HL-60 (cell line): ENCODE data around the gene CCL17.

ENCODE experiments used
- DNase-seq, 2 experiments: peaks; one replicate each; pipeline ENCODE4 v3.0.0-alpha.2; 2010 to 2020; ENCODE audit warnings: low read depth in 1 of 2, low spot score in 1 of 2
- H3K27ac ChIP-seq: fragments of 250-450 bp; sonication (Bioruptor Pico); replicated peaks from 2 replicates; pipeline ENCODE4 v1.5.1; 2020; ENCODE audit warnings: mild to moderate bottlenecking, moderate library complexity
- H3K27me3 ChIP-seq: fragments of 250-450 bp; sonication (Bioruptor Pico); 2 replicates; pipeline ENCODE4 v1.5.1; 2021; ENCODE audit warnings: mild to moderate bottlenecking, moderate library complexity; ENCODE audit not compliant: insufficient read depth, poor library complexity, severe bottlenecking
- H3K4me3 ChIP-seq: replicated peaks from 2 replicates; pipeline ENCODE4 v1.5.1; 2011; ENCODE audit warnings: mild to moderate bottlenecking, control low read depth, low read length; ENCODE audit not compliant: insufficient read depth
- GABPA ChIP-seq: IDR thresholded peaks from 2 replicates; pipeline ENCODE4 v1.6.1; 2012; ENCODE audit warnings: low read depth
- POLR2AphosphoS5 ChIP-seq: IDR thresholded peaks from 2 replicates; pipeline ENCODE4 v1.6.1; 2012; ENCODE audit warnings: low read depth
- REST ChIP-seq: IDR thresholded peaks from 2 replicates; pipeline ENCODE4 v1.6.1; 2012; ENCODE audit warnings: low read depth; ENCODE audit not compliant: insufficient replicate concordance
- SPI1 ChIP-seq: IDR thresholded peaks from 2 replicates; pipeline ENCODE4 v1.6.1; 2012; ENCODE audit warnings: low read depth, mild to moderate bottlenecking, borderline replicate concordance
- TF ChIP-seq, protein P1 (sequence below): IDR thresholded peaks from one replicate; pipeline ENCODE4 v1.5.1; 2011; ENCODE audit warnings: low read length, control low read depth, inconsistent platforms; ENCODE audit not compliant: insufficient read depth

Gene CCL17

GRCh38 chr16:57462978-57463362, 58.4 kb downstream of the CCL17 start:
- Histone ChIP-seq H3K27me3 (no peaks in the 10 kb centered on the region), H3K27ac (peak overlapping the region; percentile 66), H3K4me3 (peak overlapping the region; percentile 78)
- TF ChIP-seq REST: no peak
- TF ChIP-seq GABPA: no peak
- TF ChIP-seq POLR2AphosphoS5: no peak
- TF ChIP-seq, protein P1, sequence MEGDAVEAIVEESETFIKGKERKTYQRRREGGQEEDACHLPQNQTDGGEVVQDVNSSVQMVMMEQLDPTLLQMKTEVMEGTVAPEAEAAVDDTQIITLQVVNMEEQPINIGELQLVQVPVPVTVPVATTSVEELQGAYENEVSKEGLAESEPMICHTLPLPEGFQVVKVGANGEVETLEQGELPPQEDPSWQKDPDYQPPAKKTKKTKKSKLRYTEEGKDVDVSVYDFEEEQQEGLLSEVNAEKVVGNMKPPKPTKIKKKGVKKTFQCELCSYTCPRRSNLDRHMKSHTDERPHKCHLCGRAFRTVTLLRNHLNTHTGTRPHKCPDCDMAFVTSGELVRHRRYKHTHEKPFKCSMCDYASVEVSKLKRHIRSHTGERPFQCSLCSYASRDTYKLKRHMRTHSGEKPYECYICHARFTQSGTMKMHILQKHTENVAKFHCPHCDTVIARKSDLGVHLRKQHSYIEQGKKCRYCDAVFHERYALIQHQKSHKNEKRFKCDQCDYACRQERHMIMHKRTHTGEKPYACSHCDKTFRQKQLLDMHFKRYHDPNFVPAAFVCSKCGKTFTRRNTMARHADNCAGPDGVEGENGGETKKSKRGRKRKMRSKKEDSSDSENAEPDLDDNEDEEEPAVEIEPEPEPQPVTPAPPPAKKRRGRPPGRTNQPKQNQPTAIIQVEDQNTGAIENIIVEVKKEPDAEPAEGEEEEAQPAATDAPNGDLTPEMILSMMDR: no peak
- no peak for TF ChIP-seq SPI1
- no peak for DNase-seq

GRCh38 chr16:57464523-57464922, 60.0 kb downstream of the CCL17 start:
- H3K27ac ChIP-seq: no peak overlapping the region
- TF ChIP-seq REST (no peak), GABPA (no peak), POLR2AphosphoS5 (no peak), SPI1 (no peak)
- TF ChIP-seq, protein P1: no peak
- no peak overlapping the region for H3K4me3 ChIP-seq
- H3K27me3 ChIP-seq: no peaks in the 10 kb centered on the region
- DNase-seq: no peak
